HUES64 (cell line): ENCODE data around the gene PRKAA1.
"Not testable (repeated sequence)": the region's sequence is repeated elsewhere in the genome, so short reads cannot be mapped to it uniquely, and the experiment has no call there.

Experiments used
- H3K27ac ChIP-seq: 2 replicates; pipeline ENCODE4 v1.7.0; 2013; ENCODE audit warnings: low read depth, low read length, inconsistent platforms
- H3K27me3 ChIP-seq: 2 replicates; pipeline ENCODE4 v1.6.1; 2013; ENCODE audit warnings: mild to moderate bottlenecking, low read length; ENCODE audit not compliant: insufficient read depth
- H3K36me3 ChIP-seq: 2 replicates; pipeline ENCODE4 v1.6.1; 2013; ENCODE audit warnings: mild to moderate bottlenecking, low read length; ENCODE audit not compliant: insufficient read depth
- H3K4me1 ChIP-seq: 2 replicates; pipeline ENCODE4 v1.6.1; 2013; ENCODE audit warnings: mild to moderate bottlenecking, low read length, moderate library complexity; ENCODE audit not compliant: insufficient read depth
- H3K4me3 ChIP-seq: 2 replicates; pipeline ENCODE4 v1.5.1; 2013; ENCODE audit warnings: mild to moderate bottlenecking, low read length, moderate library complexity
- H3K9ac ChIP-seq: 2 replicates; pipeline ENCODE4 v1.6.1; 2013; ENCODE audit warnings: mild to moderate bottlenecking, low read depth, low read length
- H3K9me3 ChIP-seq: 2 replicates; pipeline ENCODE4 v1.6.1; 2013; ENCODE audit warnings: low read depth, low read length; ENCODE audit not compliant: insufficient read depth
- WGBS: fragments of 150-250, 120-280 bp; methylation state at CpG from one replicate; pipeline ENCODE4 v1.1.7; 2013; ENCODE audit warnings: missing lambda C conversion rate; 5-methylcytosine and 5-hydroxymethylcytosine counted together

PRKAA1 gene

DNA sequence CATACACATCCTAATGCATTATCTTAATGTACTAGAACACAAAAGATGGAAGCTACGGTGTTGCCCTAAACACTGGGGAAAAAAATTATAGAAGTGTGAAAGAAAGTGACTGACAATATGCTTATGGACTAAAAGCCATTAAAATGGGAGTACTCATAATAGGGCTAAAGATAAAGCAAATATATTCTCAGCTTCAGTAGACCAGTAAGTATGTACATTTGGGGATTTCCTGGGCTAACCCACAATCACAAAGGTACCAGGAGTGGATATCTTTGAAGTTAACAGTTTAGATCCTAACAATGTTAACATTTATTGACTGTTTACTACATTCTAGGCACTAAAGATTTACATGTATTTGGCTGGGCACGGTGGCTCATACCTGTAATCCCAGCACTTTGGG lies 81.6 kb downstream of the PRKAA1 start:
- Histone ChIP-seq H3K36me3 (peaks cover 13% of the 10 kb centered on the region; the same call in 1 of the 2 replicates), H3K4me3 (no peak overlapping the region), H3K9ac (no peak overlapping the region), H3K9me3 (peaks cover 7% of the 10 kb centered on the region; the same call in 1 of the 2 replicates), H3K4me1 (no peaks in the 10 kb centered on the region), H3K27ac (no peak overlapping the region), H3K27me3 (no peaks in the 10 kb centered on the region)
- WGBS: 95% methylated on average over 2 of the region's 2 CpGs

DNA sequence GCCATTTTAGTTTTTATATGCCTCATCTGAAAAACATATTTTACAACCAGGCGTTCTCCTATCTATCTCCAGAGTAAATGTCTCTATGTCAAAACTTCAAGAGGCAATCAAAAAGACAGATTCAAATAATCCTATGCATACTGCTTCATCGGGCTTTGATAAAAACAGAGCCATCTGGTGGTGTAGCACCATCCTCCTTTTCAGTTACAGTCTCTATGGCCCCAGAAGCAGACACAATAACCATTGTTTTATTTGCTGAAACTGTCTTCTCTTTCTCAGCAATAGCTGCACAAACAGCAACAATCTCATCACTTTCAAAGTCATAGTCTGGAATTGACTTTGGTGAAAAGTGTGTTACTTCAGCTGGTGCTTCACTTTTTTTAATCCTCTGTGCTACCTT lies 82.2 kb downstream of the PRKAA1 start:
- peaks cover 7% of the 10 kb centered on the region for H3K9me3 ChIP-seq
- H3K9ac ChIP-seq: no peak overlapping the region
- H3K4me3 ChIP-seq: no peak overlapping the region
- no peaks in the 10 kb centered on the region for H3K27me3 ChIP-seq
- 44% methylated on average over 2 of the region's 2 CpGs for WGBS
- no peak overlapping the region for H3K27ac ChIP-seq
- H3K4me1 ChIP-seq: no peaks in the 10 kb centered on the region
- peaks cover 10% of the 10 kb centered on the region; the same call in 1 of the 2 replicates for H3K36me3 ChIP-seq

DNA sequence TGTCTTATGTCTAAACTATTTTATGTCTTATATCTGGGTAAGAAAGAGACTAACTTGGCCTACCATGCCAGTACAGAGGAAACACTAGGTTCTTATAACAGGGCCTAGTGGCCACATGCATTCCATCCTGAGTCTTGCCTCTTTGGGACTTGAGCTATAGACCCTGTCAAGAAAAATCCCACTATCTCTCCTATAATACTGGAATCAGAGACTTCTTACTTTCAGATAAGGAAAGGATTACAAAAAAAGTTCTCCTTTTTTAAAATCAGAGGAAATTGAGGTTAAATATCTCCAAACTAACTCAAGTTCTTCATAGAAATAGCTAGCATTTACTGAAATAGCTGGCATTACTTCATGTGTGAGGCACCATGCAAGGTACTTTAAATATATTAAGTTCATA lies 84.2 kb downstream of the PRKAA1 start:
- Histone ChIP-seq H3K9ac (no peak overlapping the region), H3K4me3 (no peak overlapping the region), H3K27me3 (no peaks in the 10 kb centered on the region), H3K9me3 (peaks cover 6% of the 10 kb centered on the region), H3K36me3 (0 out of 2 replicates have a peak, but pooled peaks cover under 1% of the 10 kb centered on the region), H3K27ac (no peak overlapping the region), H3K4me1 (no peaks in the 10 kb centered on the region)

GRCh38 chr5:40710575-40710974 lies 87.6 kb downstream of the PRKAA1 start:
- not testable (repeated sequence) for H3K4me1 ChIP-seq, H3K9me3 ChIP-seq, H3K4me3 ChIP-seq, H3K9ac ChIP-seq, H3K27ac ChIP-seq, H3K36me3 ChIP-seq, H3K27me3 ChIP-seq
